PFSK-1 (cell line): ENCODE results near the gene ACP6.

Experiments
- POLR2AphosphoS5 ChIP-seq: IDR thresholded peaks from 2 replicates; pipeline ENCODE4 v1.6.1; 2012; ENCODE audit warnings: low read depth, mild to moderate bottlenecking, control low read depth, low read length, moderate library complexity
- SIN3A ChIP-seq: IDR thresholded peaks from 2 replicates; pipeline ENCODE4 v1.6.1; 2012; ENCODE audit warnings: mild to moderate bottlenecking, low read length, moderate library complexity, borderline replicate concordance; ENCODE audit not compliant: insufficient read depth
- TAF1 ChIP-seq: IDR thresholded peaks from 2 replicates; pipeline ENCODE4 v1.6.1; 2012; ENCODE audit warnings: low read length, control low read depth, borderline replicate concordance; ENCODE audit not compliant: insufficient read depth
- TF ChIP-seq, protein P1 (sequence below), 2 experiments: IDR thresholded peaks; 2 replicates each; pipeline versions ENCODE4 v1.6.1 to v1.8.0; 2011 to 2012; ENCODE audit warnings: low read depth in 2 of 2, low read length in 2 of 2, control low read depth in 1 of 2, inconsistent platforms in 1 of 2, mild to moderate bottlenecking in 1 of 2, moderate library complexity in 1 of 2; ENCODE audit not compliant: insufficient read depth in 1 of 2

DNA sequence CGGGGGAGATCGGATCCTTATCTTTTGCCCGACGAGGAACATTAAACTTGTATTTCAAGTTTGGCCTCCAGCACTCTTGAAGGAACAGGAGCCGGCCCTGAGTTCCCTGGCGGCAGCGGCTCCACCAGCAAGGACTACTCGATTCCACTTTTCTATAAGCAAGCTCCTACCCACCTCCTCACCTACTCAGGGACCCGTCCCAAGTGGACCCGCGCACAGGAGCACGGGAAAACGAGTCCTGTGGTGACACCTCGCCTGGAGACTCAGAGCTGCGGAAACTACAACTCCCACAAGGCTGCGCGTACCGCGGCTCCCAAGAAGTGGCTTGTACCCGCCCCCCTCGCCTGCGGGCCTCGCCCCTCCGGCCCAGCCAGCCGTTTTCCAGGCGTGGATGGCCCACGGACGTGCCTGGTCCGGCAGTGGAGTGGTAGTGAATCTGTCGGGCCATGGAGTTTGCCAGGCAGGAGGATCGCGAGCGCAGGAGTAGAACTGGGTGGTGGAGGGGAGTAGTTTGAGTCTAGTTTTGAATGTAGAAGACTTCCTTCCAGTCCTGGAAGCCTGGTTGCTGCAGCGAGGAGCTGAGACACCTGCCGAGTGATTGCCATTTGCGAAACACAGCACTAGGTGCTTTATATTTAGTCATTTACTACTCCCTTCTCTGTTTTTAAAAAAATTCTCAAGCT lies at the start of gene ACP6:
- TF ChIP-seq, protein P1, sequence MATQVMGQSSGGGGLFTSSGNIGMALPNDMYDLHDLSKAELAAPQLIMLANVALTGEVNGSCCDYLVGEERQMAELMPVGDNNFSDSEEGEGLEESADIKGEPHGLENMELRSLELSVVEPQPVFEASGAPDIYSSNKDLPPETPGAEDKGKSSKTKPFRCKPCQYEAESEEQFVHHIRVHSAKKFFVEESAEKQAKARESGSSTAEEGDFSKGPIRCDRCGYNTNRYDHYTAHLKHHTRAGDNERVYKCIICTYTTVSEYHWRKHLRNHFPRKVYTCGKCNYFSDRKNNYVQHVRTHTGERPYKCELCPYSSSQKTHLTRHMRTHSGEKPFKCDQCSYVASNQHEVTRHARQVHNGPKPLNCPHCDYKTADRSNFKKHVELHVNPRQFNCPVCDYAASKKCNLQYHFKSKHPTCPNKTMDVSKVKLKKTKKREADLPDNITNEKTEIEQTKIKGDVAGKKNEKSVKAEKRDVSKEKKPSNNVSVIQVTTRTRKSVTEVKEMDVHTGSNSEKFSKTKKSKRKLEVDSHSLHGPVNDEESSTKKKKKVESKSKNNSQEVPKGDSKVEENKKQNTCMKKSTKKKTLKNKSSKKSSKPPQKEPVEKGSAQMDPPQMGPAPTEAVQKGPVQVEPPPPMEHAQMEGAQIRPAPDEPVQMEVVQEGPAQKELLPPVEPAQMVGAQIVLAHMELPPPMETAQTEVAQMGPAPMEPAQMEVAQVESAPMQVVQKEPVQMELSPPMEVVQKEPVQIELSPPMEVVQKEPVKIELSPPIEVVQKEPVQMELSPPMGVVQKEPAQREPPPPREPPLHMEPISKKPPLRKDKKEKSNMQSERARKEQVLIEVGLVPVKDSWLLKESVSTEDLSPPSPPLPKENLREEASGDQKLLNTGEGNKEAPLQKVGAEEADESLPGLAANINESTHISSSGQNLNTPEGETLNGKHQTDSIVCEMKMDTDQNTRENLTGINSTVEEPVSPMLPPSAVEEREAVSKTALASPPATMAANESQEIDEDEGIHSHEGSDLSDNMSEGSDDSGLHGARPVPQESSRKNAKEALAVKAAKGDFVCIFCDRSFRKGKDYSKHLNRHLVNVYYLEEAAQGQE (IDR thresholded peaks at IDR 0.05; ENCODE audit: insufficient read depth in 1 of 2, low read depth in 2 of 2, low read length in 2 of 2), result no peak
- TF ChIP-seq SIN3A (no peak), TAF1 (no peak), POLR2AphosphoS5 (no peak)
